Mesodermal cell (in vitro differentiated cells): Measurements from ENCODE around the gene UQCRC1.

Experiments
- H3K27ac ChIP-seq: 2 replicates; pipeline ENCODE4 v1.7.0; 2013; ENCODE audit warnings: mild to moderate bottlenecking, low read depth, low read length, moderate library complexity; ENCODE audit not compliant: severe bottlenecking
- H3K36me3 ChIP-seq: 2 replicates; pipeline ENCODE4 v1.7.1; 2013; ENCODE audit warnings: mild to moderate bottlenecking, low read length, moderate library complexity; ENCODE audit not compliant: control insufficient read depth, insufficient read depth
- H3K4me1 ChIP-seq: one replicate; pipeline ENCODE4 v1.7.1; 2013; ENCODE audit warnings: mild to moderate bottlenecking, low read length; ENCODE audit not compliant: insufficient read depth, control insufficient read depth, poor library complexity, severe bottlenecking
- H3K4me3 ChIP-seq: 2 replicates; pipeline ENCODE4 v1.7.0; 2013; ENCODE audit warnings: low read length, control low read depth, mild to moderate bottlenecking; ENCODE audit not compliant: insufficient read depth, poor library complexity, severe bottlenecking; ENCODE audit errors: extremely low read depth
- H3K9me3 ChIP-seq: 2 replicates; pipeline ENCODE4 v1.7.1; 2013; ENCODE audit warnings: mild to moderate bottlenecking, low read length, moderate library complexity; ENCODE audit not compliant: control insufficient read depth
- WGBS, 2 experiments: methylation state at CpG; one replicate each; pipeline ENCODE4 v1.1.5; 2013; ENCODE audit warnings: missing lambda C conversion rate in 2 of 2; ENCODE audit not compliant: insufficient coverage in 2 of 2; 5-methylcytosine and 5-hydroxymethylcytosine counted together

The UQCRC1 gene

GRCh38 chr3:48562367-48563095 is 46.9 kb downstream of the UQCRC1 start:
- H3K9me3 ChIP-seq = no peaks in the 10 kb centered on the region
- no peak overlapping the region for H3K4me3 ChIP-seq
- peaks cover 5% of the 10 kb centered on the region for H3K36me3 ChIP-seq
- no peak overlapping the region for H3K27ac ChIP-seq
- peaks cover 39% of the 10 kb centered on the region for H3K4me1 ChIP-seq
- WGBS, 2 experiments = 95 to 96% methylated on average over 11 to 18 of the region's 20 CpGs

- Histone ChIP-seq H3K4me1 (peaks cover 39% of the 10 kb centered on the region), H3K9me3 (no peaks in the 10 kb centered on the region), H3K4me3 (no peak overlapping the region), H3K36me3 (peaks cover 5% of the 10 kb centered on the region), H3K27ac (peak overlapping the region; percentile 78)
- WGBS, 2 experiments = 41 to 47% methylated on average over 17 to 18 of the region's 21 CpGs
Observed at GRCh38 chr3:48561045-48561736, 48.3 kb downstream of the UQCRC1 start.

GRCh38 chr3:48560648-48561018 is 48.8 kb downstream of the UQCRC1 start:
- H3K36me3 ChIP-seq = peaks cover 5% of the 10 kb centered on the region
- H3K4me1 ChIP-seq = peaks cover 39% of the 10 kb centered on the region
- H3K4me3 ChIP-seq = no peak overlapping the region
- peak overlapping the region; percentile 78 for H3K27ac ChIP-seq
- no peaks in the 10 kb centered on the region for H3K9me3 ChIP-seq
- 80 to 84% methylated on average over 1 to 5 of the region's 5 CpGs for WGBS, 2 experiments

- Histone ChIP-seq H3K4me1 (peaks cover 27% of the 10 kb centered on the region), H3K36me3 (peaks cover 6% of the 10 kb centered on the region), H3K4me3 (no peak overlapping the region), H3K9me3 (no peaks in the 10 kb centered on the region), H3K27ac (no peak overlapping the region)
- WGBS, 2 experiments = 81 to 86% methylated on average over 4 to 5 of the region's 6 CpGs
Observed at GRCh38 chr3:48558493-48559134, 50.8 kb downstream of the UQCRC1 start.

- H3K4me1 ChIP-seq = peaks cover 20% of the 10 kb centered on the region
- H3K27ac ChIP-seq = peak within 1 kb of the TSS; percentile 59
- WGBS, 2 experiments = 5 to 6% methylated on average over 40 of the region's 53 CpGs
- H3K9me3 ChIP-seq = no peaks in the 10 kb centered on the region
- H3K36me3 ChIP-seq = peaks cover 11% of the 10 kb centered on the region
- H3K4me3 ChIP-seq = peak within 1 kb of the TSS; percentile 70
Observed at GRCh38 chr3:48556796-48557626, 52.4 kb downstream of the UQCRC1 start, which contains the start of gene PFKFB4. PFKFB4 (minus strand) TSS chr3:48556803; CDS start chr3:48556777, 26 bp downstream.

- Histone ChIP-seq H3K27ac (peak overlapping the region; percentile 5), H3K4me3 (peak overlapping the region; percentile 70), H3K36me3 (peaks cover 16% of the 10 kb centered on the region), H3K4me1 (peaks cover 16% of the 10 kb centered on the region), H3K9me3 (no peaks in the 10 kb centered on the region)
- 13 to 31% methylated on average over 21 to 24 of the region's 29 CpGs for whole genome bisulfite sequencing, 2 experiments
Observed at GRCh38 chr3:48555949-48556795, 53.3 kb downstream of the UQCRC1 start.

GRCh38 chr3:48555231-48555948 is 54.1 kb downstream of the UQCRC1 start:
- H3K9me3 ChIP-seq = no peaks in the 10 kb centered on the region
- H3K4me1 ChIP-seq = peaks cover 8% of the 10 kb centered on the region
- H3K4me3 ChIP-seq = peak overlapping the region; percentile 70
- H3K36me3 ChIP-seq = peaks cover 20% of the 10 kb centered on the region
- 89 to 92% methylated on average over 7 to 8 of the region's 10 CpGs for WGBS, 2 experiments
- H3K27ac ChIP-seq = no peak overlapping the region

- H3K9me3 ChIP-seq = no peaks in the 10 kb centered on the region
- WGBS, 2 experiments = 81 to 88% methylated on average over 11 to 12 of the region's 14 CpGs
- H3K4me3 ChIP-seq = no peak overlapping the region
- no peak overlapping the region for H3K27ac ChIP-seq
- no peaks in the 10 kb centered on the region for H3K4me1 ChIP-seq
- peaks cover 23% of the 10 kb centered on the region for H3K36me3 ChIP-seq
Observed at GRCh38 chr3:48553886-48554845, 55.3 kb downstream of the UQCRC1 start.
